C4-2B (cell line): ENCODE measurements around the gene MED8.

Experiments
- H3K27ac ChIP-seq: fragments of 450-650 bp; 2 replicates; pipeline ENCODE4 v1.5.1; 2017
- ZFX ChIP-seq: fragments of 450-650 bp; IDR thresholded peaks from 2 replicates; pipeline ENCODE4 v1.6.1; 2017
- TF ChIP-seq, protein P1 (sequence below): fragments of 450-650 bp; conservative IDR thresholded peaks from 2 replicates; pipeline ENCODE4 v1.5.1; 2017; ENCODE audit warnings: mild to moderate bottlenecking

Gene MED8

DNA sequence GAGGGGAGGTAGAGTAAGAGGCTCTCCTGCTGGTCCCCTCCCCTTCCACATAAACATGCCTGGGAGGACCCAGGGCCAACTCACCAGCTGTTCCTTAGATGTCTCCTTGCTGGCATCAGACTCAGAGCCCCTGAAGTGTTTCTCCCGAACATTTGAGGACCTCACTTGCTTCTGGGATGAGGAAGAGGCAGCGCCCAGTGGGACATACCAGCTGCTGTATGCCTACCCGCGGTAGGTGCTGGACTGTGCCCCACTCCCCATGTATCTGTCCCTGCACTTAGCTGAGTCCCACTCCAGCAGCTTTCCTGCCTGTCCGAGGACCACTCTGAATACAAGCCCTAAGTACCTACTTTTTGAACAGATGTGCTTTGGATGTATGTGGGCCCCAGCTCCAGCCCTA lies 51.6 kb downstream of the MED8 start:
- no peak for TF ChIP-seq ZFX
- TF ChIP-seq, protein P1, sequence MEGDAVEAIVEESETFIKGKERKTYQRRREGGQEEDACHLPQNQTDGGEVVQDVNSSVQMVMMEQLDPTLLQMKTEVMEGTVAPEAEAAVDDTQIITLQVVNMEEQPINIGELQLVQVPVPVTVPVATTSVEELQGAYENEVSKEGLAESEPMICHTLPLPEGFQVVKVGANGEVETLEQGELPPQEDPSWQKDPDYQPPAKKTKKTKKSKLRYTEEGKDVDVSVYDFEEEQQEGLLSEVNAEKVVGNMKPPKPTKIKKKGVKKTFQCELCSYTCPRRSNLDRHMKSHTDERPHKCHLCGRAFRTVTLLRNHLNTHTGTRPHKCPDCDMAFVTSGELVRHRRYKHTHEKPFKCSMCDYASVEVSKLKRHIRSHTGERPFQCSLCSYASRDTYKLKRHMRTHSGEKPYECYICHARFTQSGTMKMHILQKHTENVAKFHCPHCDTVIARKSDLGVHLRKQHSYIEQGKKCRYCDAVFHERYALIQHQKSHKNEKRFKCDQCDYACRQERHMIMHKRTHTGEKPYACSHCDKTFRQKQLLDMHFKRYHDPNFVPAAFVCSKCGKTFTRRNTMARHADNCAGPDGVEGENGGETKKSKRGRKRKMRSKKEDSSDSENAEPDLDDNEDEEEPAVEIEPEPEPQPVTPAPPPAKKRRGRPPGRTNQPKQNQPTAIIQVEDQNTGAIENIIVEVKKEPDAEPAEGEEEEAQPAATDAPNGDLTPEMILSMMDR, result no peak

GRCh38 chr1:43337588-43337987 lies 52.0 kb downstream of the MED8 start, which contains the start of gene MPL:
MPL (plus strand) TSS chr1:43337818; CDS start chr1:43337849, 31 bp downstream.
- H3K27ac ChIP-seq, result no peak within 1 kb of the TSS
- TF ChIP-seq ZFX, result no peak
- TF ChIP-seq, protein P1, result no peak

More for the DNA sequence above, 51.6 kb downstream of the MED8 start:
- no peak overlapping the region for H3K27ac ChIP-seq

GRCh38 chr1:43334453-43335205 lies 55.0 kb downstream of the MED8 start:
- no peak for TF ChIP-seq ZFX
- TF ChIP-seq, protein P1, result no peak
- no peak overlapping the region for H3K27ac ChIP-seq
